HG03108 (cell line): ENCODE measurements around the gene SALL3.

Source experiments
- ATAC-seq: cut with Tn5 transposase; IDR thresholded peaks from one replicate; pipeline ENCODE4 v1.9.1; 2021; ENCODE audit warnings: moderate library complexity; ENCODE audit not compliant: unreplicated experiment

SALL3 gene

GRCh38 chr18:78980279-78980771, 707 bp downstream of the SALL3 start:
- no peak for ATAC-seq

GRCh38 chr18:78980777-78981380, 1.3 kb downstream of the SALL3 start:
- no peak for ATAC-seq

DNA sequence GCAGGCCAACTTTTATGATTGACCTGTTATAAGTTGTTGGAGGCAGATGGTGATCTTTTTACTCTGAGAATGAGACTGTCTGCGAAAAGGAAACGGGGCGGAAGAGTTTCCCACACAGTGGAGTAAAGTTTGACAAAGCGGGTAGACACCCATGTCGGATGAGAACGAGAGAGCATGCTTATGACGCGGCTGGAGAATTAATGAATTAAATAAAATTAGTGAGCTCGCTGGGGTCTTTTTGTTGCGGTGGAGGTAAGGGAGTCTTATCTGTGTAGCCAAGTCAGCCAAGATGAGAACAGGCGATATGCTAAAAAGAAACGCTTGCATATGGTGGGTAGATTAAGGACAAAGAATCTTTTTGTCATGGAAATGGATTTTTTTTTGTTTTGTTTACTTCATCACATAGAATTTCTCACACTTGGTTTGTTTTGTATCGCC, 1.8 kb downstream of the SALL3 start:
- ATAC-seq = no peak

DNA sequence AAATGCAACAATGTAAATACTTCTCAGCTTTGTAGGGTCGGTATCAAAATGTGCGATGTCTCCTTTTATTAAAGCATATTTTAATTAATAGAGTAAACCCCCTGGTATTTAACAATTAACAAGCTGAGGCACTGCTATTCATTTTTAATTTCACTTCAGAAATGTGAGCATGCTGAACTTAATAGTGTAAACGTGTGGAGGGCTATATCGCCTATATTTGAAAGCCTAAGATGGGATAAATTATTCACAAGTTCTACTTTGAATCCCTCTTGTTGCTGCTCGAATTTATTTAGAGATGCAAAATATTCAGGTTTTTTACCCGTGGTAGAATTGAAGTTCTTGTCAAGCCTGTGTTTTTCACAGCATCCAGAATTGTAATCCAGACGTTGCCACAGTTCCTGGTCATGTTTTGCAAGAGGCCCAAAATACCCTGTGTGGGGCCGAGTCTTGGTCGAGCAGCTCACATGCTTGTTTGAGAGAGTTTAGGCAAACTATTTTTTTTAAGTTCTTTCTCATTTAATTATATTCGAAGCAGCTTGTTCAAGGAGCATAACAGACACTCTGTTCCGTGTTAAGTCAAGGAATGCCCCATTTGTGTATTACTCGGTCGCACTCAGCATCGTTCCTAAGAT, 2.5 kb downstream of the SALL3 start:
- ATAC-seq = no peak

DNA sequence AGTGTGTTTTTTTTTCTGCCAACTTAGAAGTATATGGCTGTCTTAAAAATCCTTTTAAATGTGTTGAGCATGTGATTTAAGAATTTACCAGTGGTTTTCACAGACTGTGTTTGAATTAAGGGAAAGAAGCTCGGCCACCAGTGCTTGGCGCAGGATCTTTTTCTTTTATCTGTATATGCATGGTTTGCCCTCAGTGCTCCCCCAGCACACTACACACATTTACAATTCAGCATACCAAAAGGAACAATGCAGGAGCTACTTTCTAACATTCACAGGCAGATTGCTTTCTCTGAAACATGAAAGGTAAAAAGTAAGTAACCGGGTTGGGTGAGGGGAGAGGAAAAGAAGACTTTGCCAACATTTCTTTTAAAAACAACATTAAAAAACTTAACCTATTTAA, 3.9 kb downstream of the SALL3 start:
- ATAC-seq = no peak

- no peak for ATAC-seq
These were observed 5.5 kb downstream of the SALL3 start for GRCh38 chr18:78984941-78985784.

DNA sequence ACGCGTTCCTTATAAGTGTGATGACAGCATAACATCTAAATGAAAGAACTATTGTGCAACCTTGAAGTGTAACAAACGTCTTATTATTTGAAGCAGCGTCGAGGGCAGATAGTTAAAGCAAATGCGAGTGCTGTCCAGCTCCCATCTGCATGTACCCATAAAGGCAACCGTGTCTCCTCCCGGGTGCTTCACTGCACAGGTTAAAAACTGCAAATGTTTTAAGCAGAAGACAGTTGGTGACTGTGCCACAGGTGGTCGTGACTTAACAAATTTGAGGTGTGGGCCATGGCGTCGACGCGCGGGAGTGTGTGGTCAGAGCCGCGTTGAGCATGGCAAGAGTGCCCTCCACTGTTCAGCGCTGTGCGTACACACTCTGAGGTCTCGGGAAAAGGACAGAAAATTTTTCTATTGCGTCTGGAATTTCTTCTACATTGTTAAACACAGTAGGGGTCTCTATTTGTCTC, 6.4 kb downstream of the SALL3 start:
- ATAC-seq = no peak

DNA sequence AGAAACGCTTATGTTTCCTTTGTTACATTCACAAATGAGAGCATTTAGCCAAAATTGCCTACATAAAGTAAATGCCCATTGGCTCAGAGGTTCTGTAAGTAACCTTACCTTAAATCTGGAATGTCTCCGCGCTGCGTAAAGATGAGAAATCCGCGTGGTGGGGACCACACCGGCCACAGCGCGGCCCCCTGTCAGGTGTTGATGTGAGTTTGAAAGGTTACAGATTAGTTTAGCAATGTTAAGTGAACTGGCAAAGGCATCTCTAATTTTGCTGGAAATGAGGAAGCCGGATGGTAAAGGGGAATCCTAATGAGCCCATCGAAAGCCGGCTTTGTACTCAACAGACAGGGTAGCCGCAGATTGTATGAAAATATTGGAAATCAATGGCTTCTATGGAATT, 11.8 kb downstream of the SALL3 start:
- no peak for ATAC-seq

- ATAC-seq = no peak
These were observed 12.7 kb downstream of the SALL3 start for GRCh38 chr18:78992041-78993011.

DNA sequence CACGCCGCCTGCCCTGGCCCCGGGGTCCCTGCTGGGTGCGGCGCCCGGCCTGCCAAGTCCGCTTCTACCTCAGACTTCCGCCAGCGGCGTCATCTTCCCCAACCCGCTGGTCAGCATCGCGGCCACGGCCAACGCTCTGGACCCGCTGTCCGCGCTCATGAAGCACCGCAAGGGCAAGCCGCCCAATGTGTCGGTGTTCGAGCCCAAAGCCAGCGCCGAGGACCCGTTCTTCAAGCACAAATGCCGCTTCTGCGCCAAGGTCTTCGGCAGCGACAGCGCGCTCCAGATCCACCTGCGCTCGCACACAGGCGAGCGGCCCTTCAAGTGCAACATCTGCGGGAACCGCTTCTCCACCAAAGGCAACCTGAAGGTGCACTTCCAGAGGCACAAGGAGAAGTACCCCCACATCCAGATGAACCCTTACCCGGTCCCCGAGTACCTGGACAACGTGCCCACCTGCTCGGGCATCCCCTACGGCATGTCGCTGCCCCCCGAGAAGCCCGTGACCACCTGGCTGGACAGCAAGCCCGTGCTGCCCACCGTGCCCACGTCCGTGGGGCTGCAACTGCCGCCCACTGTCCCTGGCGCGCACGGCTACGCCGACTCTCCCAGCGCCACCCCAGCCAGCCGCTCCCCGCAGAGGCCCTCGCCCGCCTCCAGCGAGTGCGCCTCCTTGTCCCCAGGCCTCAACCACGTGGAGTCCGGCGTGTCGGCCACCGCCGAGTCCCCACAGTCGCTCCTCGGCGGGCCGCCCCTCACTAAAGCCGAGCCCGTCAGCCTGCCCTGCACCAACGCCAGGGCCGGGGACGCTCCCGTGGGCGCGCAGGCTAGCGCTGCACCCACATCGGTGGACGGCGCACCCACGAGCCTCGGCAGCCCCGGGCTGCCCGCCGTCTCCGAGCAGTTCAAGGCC, 13.7 kb downstream of the SALL3 start:
- no peak for ATAC-seq

DNA sequence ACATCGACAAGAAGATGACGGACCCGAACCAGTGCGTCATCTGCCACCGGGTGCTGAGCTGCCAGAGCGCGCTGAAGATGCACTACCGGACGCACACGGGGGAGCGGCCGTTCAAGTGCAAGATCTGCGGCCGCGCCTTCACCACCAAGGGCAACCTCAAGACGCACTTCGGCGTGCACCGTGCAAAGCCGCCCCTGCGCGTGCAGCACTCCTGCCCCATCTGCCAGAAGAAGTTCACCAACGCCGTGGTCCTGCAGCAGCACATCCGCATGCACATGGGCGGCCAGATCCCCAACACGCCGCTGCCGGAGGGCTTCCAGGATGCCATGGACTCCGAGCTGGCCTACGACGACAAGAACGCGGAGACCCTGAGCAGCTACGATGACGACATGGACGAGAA, 14.4 kb downstream of the SALL3 start:
- no peak for ATAC-seq

GRCh38 chr18:78994531-78994930, 14.9 kb downstream of the SALL3 start:
- ATAC-seq = no peak

DNA sequence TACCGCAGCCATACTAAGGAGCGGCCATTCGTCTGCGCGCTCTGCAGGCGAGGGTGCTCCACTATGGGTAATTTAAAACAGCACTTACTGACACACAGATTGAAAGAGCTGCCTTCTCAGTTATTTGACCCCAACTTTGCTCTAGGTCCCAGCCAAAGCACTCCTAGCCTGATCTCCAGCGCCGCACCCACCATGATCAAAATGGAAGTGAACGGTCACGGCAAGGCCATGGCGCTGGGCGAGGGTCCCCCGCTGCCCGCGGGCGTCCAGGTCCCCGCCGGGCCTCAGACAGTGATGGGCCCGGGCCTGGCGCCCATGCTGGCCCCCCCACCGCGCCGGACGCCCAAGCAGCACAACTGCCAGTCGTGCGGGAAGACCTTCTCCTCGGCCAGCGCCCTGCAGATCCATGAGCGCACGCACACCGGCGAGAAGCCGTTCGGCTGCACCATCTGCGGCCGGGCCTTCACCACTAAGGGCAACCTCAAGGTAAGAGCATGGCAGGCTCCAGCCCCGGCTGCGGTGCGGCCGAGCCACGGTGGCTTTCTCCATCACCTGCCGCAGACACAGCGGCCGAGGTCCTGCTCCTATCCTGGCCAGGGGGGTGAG, 15.5 kb downstream of the SALL3 start:
- no peak for ATAC-seq

- no peak for ATAC-seq
These were observed 16.2 kb downstream of the SALL3 start for GRCh38 chr18:78995740-78996395.

GRCh38 chr18:78996741-78997490, 17.3 kb downstream of the SALL3 start:
- ATAC-seq = no peak

DNA sequence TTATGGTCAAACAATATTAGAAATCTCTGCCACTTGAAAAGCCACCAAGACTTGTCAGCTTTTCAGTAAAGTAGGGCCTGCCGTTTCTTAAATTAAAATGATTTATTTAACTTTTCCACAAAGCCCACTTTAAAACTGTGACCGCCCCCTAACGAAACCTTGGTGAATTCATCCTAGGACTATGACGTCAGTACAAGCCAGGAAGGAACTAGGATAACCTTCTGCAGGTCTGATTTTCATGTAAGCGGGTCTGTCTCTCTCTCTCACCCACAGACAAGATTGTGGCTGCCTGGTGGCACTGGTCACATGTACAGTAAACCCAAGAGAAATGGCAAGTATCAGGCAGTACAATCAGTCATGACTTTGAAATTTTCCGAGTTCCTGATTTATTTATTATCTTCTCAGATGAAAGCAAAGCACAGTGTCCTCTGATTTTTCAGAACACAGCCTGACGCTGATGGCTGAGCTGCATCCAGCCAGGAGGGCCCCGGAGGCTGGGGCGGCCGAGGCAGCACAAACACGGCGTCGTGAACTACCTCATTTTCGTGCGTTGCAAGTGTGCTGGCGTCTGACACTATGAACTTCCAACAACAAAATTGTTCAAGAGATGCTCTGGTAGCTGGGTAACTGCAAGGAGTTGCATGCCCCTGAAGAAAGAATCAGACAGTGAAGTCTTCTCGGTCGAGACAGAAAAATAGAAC, 18.9 kb downstream of the SALL3 start:
- ATAC-seq = no peak

DNA sequence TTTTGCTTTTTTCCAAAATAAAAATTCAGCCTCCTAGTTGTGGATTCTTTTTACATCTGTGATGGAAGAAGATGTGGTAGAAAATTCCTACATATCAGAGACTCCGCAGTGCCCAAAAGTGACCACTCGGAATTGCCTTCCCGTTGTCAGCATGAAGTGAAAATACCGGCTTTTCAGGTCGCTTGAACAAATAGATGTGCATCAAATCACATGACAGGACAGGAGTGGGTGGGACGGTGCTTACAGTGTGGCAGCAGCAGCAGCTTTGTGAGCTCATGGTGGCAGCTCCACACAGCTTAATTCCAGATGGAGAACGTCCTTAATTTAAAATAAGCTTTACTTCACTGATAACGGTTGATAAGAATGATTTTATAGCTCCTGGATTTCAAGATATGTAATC, 20.3 kb downstream of the SALL3 start:
- no peak for ATAC-seq
